GM10248 (cell line): Measurements from ENCODE around the gene CALML5.

Experiments
- CTCF ChIA-PET: fragments of 300-600 bp; sonication (Branson Sonifier 250); formaldehyde crosslinking; extraction: SDS; loops from one replicate; lab custom pipeline; 2021; ENCODE audit warnings: antibody characterized with exemption; lab: Yijun Ruan, JAX
- POLR2A ChIA-PET: fragments of 350-650 bp; sonication (Branson Sonifier 250); formaldehyde crosslinking; extraction: SDS; loops from one replicate; lab custom pipeline; 2020; ENCODE audit warnings: antibody characterized with exemption; lab: Yijun Ruan, JAX
- DNase-seq: peaks from one replicate; pipeline ENCODE4 v3.0.0; 2012; ENCODE audit errors: extremely low spot score
- TF ChIP-seq, protein P1 (sequence below): IDR thresholded peaks from 2 replicates; pipeline ENCODE4 v1.5.1; 2012; ENCODE audit warnings: mild to moderate bottlenecking, low read depth; ENCODE audit errors: extremely low read depth, missing control alignments, control extremely low read depth

Gene CALML5

DNA sequence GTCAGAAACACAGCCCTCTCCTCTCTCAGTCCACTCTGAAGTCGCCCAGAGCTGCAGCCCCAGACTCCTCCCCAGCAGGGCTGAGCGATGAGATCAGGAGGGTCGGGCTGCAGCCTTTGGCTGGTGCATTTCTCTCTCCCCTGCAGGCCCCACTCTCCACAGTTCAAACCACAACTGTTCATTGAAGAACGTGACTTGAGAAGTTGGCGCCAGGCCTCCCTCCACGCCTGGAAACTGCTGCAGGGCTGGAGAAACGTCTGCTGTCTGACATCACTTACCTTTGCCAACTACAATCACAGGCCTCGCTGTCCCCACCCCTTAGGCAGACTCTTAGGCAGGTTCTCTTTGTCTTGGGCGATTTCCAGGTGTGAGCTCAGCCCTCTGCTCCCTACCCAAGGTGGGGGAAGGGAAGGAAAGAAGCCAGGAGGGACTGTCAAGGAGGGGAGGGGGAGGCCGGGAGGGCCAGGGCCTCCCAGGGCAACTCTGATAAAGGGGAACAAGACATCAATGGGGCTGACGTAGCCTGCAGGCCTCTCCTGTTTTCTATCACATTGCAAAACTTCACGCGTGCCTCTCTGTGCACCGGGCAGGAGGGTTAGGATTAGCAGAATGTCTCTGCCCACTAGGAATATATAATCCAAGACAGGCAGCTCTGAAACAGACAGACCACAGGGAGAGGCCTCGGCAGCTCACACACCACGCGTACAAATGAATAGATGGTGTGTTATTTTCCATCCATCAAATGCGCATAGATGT, 32.7 kb downstream of the CALML5 start:
- POLR2A ChIA-PET, result no interaction called here
- TF ChIP-seq, protein P1, sequence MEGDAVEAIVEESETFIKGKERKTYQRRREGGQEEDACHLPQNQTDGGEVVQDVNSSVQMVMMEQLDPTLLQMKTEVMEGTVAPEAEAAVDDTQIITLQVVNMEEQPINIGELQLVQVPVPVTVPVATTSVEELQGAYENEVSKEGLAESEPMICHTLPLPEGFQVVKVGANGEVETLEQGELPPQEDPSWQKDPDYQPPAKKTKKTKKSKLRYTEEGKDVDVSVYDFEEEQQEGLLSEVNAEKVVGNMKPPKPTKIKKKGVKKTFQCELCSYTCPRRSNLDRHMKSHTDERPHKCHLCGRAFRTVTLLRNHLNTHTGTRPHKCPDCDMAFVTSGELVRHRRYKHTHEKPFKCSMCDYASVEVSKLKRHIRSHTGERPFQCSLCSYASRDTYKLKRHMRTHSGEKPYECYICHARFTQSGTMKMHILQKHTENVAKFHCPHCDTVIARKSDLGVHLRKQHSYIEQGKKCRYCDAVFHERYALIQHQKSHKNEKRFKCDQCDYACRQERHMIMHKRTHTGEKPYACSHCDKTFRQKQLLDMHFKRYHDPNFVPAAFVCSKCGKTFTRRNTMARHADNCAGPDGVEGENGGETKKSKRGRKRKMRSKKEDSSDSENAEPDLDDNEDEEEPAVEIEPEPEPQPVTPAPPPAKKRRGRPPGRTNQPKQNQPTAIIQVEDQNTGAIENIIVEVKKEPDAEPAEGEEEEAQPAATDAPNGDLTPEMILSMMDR, result no peak
- no peak for DNase-seq
- CTCF ChIA-PET, result interaction anchor here (1.5 kb wide), 2 partner anchors 24 to 170 kb away, joined by 3 to 4 read pairs; no protein-coding TSS in a partner anchor

DNA sequence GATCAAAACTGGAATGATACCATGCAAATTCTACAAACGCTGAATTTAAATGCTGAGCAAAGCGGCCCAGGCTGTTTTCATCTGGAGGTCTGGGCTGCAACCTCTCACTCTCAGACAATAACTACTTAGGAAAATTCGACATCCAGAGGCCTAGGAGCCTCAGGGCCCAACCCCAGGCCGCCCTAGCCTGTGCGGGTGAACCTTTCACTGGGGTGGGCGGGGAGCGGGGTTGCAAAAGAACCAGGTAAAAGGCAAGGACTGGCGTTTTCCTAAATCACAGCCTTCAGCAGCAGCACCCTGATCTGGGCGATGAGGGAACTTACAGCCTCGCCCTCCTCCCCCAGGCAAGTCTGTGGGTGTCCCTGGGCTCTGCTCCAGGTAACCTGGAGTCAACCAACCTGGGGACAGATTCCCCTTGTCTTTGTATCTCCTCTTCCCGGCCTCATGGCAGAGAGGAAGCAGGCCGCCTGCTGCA, 33.4 kb downstream of the CALML5 start:
- CTCF ChIA-PET, result no interaction called here
- POLR2A ChIA-PET, result no interaction called here
- DNase-seq, result no peak
- TF ChIP-seq, protein P1, result no peak

DNA sequence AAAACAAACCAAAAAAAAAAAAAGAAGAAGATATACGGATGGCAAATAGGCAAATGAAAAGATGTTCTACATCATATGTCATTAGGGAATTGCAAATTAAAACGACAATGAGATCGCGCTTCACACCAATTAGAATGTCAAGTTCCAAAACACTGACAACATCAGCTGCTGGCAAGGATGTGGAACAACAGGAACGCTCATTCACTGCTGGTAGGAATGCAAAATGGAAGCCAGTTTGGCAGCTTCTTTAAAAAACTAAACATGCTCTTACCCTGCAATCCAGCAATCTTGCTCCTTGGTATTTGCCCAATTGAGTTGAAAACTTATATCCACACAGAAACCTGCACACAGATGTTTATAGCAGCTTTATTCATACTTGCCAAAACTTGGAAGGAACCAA, 34.8 kb downstream of the CALML5 start:
- ChIA-PET CTCF (interaction anchor here (1.1 to 1.6 kb wide), 2 partner anchors 9 to 23 kb away, joined by 3 to 5 read pairs; no protein-coding TSS in a partner anchor), POLR2A (no interaction called here)
- TF ChIP-seq, protein P1, result no peak
- no peak for DNase-seq

DNA sequence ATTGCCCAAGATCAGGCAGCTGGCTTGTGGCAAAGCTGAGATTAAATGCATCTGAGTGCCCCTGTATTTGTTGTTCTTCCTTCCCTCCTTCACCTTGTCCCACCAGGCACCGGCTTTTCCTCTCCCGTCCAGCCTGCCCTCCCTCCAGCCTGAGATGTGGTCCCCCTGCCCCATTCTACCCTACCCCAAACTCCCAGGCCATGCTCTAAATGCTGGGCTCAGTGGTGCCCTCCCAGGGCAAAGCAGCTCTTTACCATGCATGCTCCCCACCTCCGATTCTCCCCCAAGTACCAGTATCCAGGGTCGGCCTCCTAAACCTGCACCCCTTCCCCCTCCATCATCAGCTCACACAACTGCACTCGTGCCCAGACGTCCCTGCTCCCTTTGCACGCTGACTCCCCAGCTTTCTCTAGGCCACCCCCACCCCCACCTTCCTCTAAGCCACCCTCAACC, 36.5 kb downstream of the CALML5 start:
- no peak for DNase-seq
- TF ChIP-seq, protein P1, result no peak
- POLR2A ChIA-PET, result no interaction called here
- CTCF ChIA-PET, result interaction anchor here (0.9 to 1.6 kb wide), 3 partner anchors 18 to 160 kb away, joined by 3 to 8 read pairs (median 4); no protein-coding TSS in a partner anchor

DNA sequence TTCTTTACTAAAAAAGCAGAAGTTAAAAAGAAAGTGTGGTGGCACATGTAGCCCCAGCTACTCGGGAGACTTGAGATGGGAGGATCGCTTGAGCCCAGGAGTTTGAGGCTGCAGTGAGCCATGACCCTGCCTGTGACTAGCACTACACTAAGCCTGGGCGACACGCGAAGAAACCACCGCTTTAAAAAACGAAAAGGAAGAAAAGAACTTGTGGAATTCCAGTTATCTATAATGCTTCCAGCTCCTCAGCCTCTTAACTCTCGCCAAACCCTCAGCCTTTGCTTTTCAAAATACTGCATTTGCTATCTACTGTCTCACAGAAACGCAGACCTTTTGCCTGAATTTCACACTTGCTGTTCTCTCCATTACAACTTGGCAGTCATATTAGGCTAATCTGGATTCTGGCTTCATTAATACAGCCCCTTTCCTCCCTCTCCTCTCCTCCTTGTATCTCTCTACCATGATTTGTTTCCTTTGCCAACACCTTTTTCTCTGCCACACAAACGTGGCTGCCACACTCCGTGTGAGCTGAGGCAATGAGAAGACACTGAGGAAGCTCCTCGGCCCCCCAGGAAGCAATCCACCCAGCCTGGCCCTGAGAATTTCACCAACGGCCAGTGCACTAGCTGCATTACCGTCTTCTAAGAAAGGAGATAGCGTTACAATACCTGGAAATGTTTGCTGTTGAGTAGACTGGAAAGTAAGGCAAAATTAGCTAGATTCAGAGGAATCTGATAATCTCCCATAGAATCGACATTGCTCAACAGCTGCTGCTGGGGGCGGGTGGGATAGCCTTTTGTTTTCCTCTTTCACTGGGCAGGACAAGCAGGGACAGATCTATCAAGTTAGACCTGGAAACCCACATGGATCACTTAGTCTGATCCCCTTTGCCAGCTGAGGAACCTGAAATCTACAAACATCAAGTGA, 37.2 kb downstream of the CALML5 start:
- POLR2A ChIA-PET, result no interaction called here
- TF ChIP-seq, protein P1, result no peak
- DNase-seq, result no peak
- CTCF ChIA-PET, result interaction anchor here (0.8 to 2.0 kb wide), 9 partner anchors 10 to 740 kb away, joined by 3 to 8 read pairs (median 3); partner anchors contain the start of gene PFKFB3

DNA sequence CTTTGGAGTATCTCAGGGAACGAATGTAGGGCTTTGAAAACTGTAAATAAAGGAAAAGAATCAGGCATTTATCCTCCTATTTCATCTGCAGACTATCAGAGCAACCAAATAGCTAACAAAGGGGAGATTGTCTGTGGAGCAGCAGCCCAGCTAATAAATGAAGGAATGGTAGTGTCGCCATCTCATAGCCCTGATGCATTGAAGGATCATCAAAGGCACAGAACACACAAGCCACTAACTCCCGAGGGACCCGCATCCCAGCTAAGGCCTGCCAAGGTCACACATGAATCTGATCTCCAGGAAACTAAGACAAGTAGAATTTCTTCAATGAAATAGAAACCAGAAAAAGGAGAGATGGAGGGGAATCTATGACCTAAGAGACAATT, 38.2 kb downstream of the CALML5 start:
- TF ChIP-seq, protein P1, result no peak
- ChIA-PET POLR2A (no interaction called here), CTCF (interaction anchor here (0.7 to 2.0 kb wide), 6 partner anchors 9 to 741 kb away, joined by 3 to 6 read pairs (median 3); partner anchors contain the start of gene PFKFB3)
- DNase-seq, result no peak
